Stimulated activated CD4-positive, alpha-beta T cell treated with anti-CD3 and anti-CD28 coated beads, Interleukin-15, amount 100 ng/mL, for 24 hours (primary cell): ENCODE data around the gene TBX5.

Experiments used
- DNase-seq: peaks from one replicate; pipeline ENCODE4 v3.0.0-alpha.2; 2020

The TBX5 gene

GRCh38 chr12:114314974-114315720 is 90.8 kb downstream of the TBX5 start:
- DNase-seq = no peak

- DNase-seq = no peak
These were observed 91.5 kb downstream of the TBX5 start for GRCh38 chr12:114314403-114314802.

GRCh38 chr12:114313910-114314309 is 92.0 kb downstream of the TBX5 start:
- DNase-seq = no peak

GRCh38 chr12:114311974-114312373 is 94.0 kb downstream of the TBX5 start:
- no peak for DNase-seq

- DNase-seq = no peak
These were observed 99.3 kb downstream of the TBX5 start for GRCh38 chr12:114306646-114307045.

GRCh38 chr12:114305446-114305845 is 100.5 kb downstream of the TBX5 start:
- DNase-seq = no peak
